ENCODE data around the gene IFIT3. TPM values are rescaled to one million over a fixed set of nuclear protein-coding genes. Genes with fewer than 3 reads are reported as not detected.

Gene IFIT3
- total and polyA plus RNA-seq, 9 of the 15 experiments (the other 6 are each of a cell fraction or from before 2014, with no cell fraction given): 0.23 to 2.2 (median 0.77) TPM

- no peak for TF ChIP-seq NR2C2 (CRISPR knock-in tag; IDR thresholded peaks at IDR 0.05)
- no peak for TF ChIP-seq NR2C2 (tag; IDR thresholded peaks at IDR 0.05)
- no peak for TF ChIP-seq SMARCB1 (IDR thresholded peaks at IDR 0.05; ENCODE audit: insufficient read length, low read depth)
- no peak for TF ChIP-seq YBX1 (IDR thresholded peaks at IDR 0.05)
- no peak for TF ChIP-seq PTTG1 (tag; IDR thresholded peaks at IDR 0.05; ENCODE audit: low read depth)
- TF ChIP-seq, protein P1, sequence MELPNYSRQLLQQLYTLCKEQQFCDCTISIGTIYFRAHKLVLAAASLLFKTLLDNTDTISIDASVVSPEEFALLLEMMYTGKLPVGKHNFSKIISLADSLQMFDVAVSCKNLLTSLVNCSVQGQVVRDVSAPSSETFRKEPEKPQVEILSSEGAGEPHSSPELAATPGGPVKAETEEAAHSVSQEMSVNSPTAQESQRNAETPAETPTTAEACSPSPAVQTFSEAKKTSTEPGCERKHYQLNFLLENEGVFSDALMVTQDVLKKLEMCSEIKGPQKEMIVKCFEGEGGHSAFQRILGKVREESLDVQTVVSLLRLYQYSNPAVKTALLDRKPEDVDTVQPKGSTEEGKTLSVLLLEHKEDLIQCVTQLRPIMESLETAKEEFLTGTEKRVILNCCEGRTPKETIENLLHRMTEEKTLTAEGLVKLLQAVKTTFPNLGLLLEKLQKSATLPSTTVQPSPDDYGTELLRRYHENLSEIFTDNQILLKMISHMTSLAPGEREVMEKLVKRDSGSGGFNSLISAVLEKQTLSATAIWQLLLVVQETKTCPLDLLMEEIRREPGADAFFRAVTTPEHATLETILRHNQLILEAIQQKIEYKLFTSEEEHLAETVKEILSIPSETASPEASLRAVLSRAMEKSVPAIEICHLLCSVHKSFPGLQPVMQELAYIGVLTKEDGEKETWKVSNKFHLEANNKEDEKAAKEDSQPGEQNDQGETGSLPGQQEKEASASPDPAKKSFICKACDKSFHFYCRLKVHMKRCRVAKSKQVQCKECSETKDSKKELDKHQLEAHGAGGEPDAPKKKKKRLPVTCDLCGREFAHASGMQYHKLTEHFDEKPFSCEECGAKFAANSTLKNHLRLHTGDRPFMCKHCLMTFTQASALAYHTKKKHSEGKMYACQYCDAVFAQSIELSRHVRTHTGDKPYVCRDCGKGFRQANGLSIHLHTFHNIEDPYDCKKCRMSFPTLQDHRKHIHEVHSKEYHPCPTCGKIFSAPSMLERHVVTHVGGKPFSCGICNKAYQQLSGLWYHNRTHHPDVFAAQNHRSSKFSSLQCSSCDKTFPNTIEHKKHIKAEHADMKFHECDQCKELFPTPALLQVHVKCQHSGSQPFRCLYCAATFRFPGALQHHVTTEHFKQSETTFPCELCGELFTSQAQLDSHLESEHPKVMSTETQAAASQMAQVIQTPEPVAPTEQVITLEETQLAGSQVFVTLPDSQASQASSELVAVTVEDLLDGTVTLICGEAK (IDR thresholded peaks at IDR 0.05): 0 out of 2 replicates have a peak, but pooled peaks have one; percentile 14
- TF ChIP-seq, protein P1 (CRISPR knock-in tag; IDR thresholded peaks at IDR 0.05): no peak
Observed at GRCh38 chr10:89301721-89302445, 25.9 kb upstream of the IFIT3 start, which contains the start of gene IFIT2 (continued).

Measured in K562 (cell line).